Stimulated activated naive CD4-positive, alpha-beta T cell (primary cell): ENCODE measurements around the gene CENPL.

Experiments used
- DNase-seq, 6 experiments: peaks; one replicate each; lab custom pipeline; 2025; lab: John Stamatoyannopoulos, UW

CENPL gene

DNA sequence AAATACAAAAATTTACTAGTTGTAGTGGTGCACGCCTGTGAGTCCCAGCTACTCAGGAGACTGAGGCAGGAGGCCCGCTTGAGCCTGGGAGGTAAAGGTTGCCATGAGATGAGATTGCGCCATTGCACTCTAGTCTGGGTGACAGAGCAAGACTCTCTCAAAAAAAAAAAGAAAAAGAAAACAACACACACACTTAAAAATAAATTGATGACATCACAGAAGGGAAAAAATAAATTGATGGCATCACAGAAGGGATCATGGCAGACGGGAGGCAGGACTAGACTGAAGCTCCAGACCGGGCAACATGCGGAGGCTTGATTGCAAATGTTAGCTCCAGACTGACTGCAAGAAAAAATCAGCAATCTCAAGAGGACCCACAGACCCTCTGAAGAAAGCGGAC is 66.6 kb downstream of the CENPL start:
- DNase-seq = no peak

- DNase-seq = no peak
These were observed 67.0 kb downstream of the CENPL start for GRCh38 chr1:173757666-173758065.

DNA sequence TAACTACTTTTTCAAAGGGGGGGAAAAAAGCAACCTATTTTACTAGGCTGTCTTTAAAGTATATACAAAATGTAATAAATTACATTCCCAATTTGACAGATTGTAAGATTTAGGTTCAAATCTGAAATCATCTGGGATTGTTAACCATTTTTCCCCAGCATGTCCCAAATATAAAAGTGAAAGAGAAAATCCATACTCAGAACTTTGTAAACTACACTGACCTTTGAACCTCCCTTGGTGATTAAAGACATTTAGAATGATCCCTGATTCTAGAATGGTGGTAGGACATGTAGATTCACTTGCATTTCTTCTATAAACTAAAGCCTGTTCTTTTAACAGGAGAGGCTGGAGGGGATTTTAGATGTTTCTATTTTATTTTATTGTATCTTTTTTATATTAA is 70.9 kb downstream of the CENPL start:
- DNase-seq = no peak
